Heart left ventricle (tissue), 13 donors: ENCODE measurements around the gene GLP1R.

Experiments
- POLR2A ChIP-seq, 2 donors: fragments of 450-650 bp; IDR thresholded peaks; one replicate each; pipeline ENCODE4 v1.6.1; 2017; ENCODE audit warnings: antibody characterized with exemption in 2 of 2, mild to moderate bottlenecking in 2 of 2, moderate library complexity in 2 of 2
- TF ChIP-seq, protein P1 (sequence below), 12 donors: fragments of 200-600 bp; sonication (generic) in 4 of 12; IDR thresholded peaks; one replicate each; pipeline versions ENCODE4 v1.5.0 to v1.8.0; 2018 to 2022; ENCODE audit warnings: antibody characterized with exemption in 12 of 12, mild to moderate bottlenecking in 5 of 12
- donor health status: ischemic (EF 13 %, LVEDD 7.1; RV severe dilation, severe dysfunction).
- donor health status: DM: no; HTN: yes; CAD: no.
- donor health status: DM: no; HTN: no; CAD: no.
- donor health status: ischemic (EF 25% LVEDD 6.9; RV normal size, moderate dysfunction).
- donor health status: ischemic (EF 25% LVEDD 5.7; RV mildly dilated, moderate dysfunction).
- donor health status: ischemic (EF 35%, LVEDD 5.7; RV mildly dilated, moderate dysfunction).
- donor health status: nonischemic (EF 11% LVEDD 7.7; RV severe dilation, severe dysfunction).
- donor health status: DM: yes; HTN: yes; CAD: no.
- donor health status: PGD.
- donor health status: ischemic (EF 29% LVEDD 5.4; RV normal size, mild dysfunction).
- donor health status: nonischemic (EF 23%, LVEDD 6.1; RV moderate dilation, normal function).

GRCh38 chr6:39003072-39003471 lies 45.5 kb upstream of the GLP1R start:
- TF ChIP-seq, protein P1, sequence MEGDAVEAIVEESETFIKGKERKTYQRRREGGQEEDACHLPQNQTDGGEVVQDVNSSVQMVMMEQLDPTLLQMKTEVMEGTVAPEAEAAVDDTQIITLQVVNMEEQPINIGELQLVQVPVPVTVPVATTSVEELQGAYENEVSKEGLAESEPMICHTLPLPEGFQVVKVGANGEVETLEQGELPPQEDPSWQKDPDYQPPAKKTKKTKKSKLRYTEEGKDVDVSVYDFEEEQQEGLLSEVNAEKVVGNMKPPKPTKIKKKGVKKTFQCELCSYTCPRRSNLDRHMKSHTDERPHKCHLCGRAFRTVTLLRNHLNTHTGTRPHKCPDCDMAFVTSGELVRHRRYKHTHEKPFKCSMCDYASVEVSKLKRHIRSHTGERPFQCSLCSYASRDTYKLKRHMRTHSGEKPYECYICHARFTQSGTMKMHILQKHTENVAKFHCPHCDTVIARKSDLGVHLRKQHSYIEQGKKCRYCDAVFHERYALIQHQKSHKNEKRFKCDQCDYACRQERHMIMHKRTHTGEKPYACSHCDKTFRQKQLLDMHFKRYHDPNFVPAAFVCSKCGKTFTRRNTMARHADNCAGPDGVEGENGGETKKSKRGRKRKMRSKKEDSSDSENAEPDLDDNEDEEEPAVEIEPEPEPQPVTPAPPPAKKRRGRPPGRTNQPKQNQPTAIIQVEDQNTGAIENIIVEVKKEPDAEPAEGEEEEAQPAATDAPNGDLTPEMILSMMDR (IDR thresholded peaks at IDR 0.05): peak in 3 of 12 donors; percentile 10 to 14 (median 13)
- TF ChIP-seq POLR2A (IDR thresholded peaks at IDR 0.05): no peak
